A673 (cell line): Measurements from ENCODE around the gene PRKG1. TPM values are rescaled to one million over a fixed set of nuclear protein-coding genes. Genes with fewer than 3 reads are reported as not detected.

Experiments used
- BruUV-seq: library from RNA; stranded (reverse); fragments of 400-500 nt; replicated peaks from 2 replicates; lab custom pipeline; 2021; lab: Mats Ljungman, UMichigan
- CTCF ChIA-PET: fragments of 300-600 bp; sonication (Branson Sonifier 250); formaldehyde crosslinking; loops from one replicate; lab custom pipeline; 2022; ENCODE audit warnings: antibody characterized with exemption; lab: Charles Lee
- POLR2A ChIA-PET: fragments of 300-600 bp; sonication (Branson Sonifier 250); formaldehyde crosslinking; loops from one replicate; lab custom pipeline; 2022; ENCODE audit warnings: antibody characterized with exemption; ENCODE audit not compliant: low non-redundant PET; lab: Charles Lee
- DNase-seq: peaks from one replicate; pipeline ENCODE4 v3.0.0-alpha.2; 2015; ENCODE audit warnings: low spot score
- H3K27ac ChIP-seq: fragments of 200-600 bp; sonication (generic); 2 replicates; pipeline ENCODE4 v1.5.1; 2016; ENCODE audit warnings: mixed run types, low read depth, mild to moderate bottlenecking, mixed read lengths, antibody characterized with exemption, low read length; ENCODE audit not compliant: poor library complexity, severe bottlenecking
- H3K27me3 ChIP-seq: fragments of 200-600 bp; sonication (generic); replicated peaks from 2 replicates; pipeline ENCODE4 v1.6.1; 2017; ENCODE audit warnings: mixed run types, low read depth, mild to moderate bottlenecking, mixed read lengths, antibody characterized with exemption, low read length; ENCODE audit not compliant: insufficient read depth, poor library complexity
- H3K36me3 ChIP-seq: fragments of 200-600 bp; sonication (generic); 2 replicates; pipeline ENCODE4 v1.6.1; 2016; ENCODE audit warnings: mixed run types, mild to moderate bottlenecking, mixed read lengths, antibody characterized with exemption, low read length; ENCODE audit not compliant: insufficient read depth, poor library complexity, severe bottlenecking
- H3K4me1 ChIP-seq: fragments of 200-600 bp; sonication (generic); 2 replicates; pipeline ENCODE4 v1.6.1; 2017; ENCODE audit warnings: mixed run types, mild to moderate bottlenecking, mixed read lengths, antibody characterized with exemption, low read length; ENCODE audit not compliant: insufficient read depth, poor library complexity, severe bottlenecking
- H3K4me3 ChIP-seq: fragments of 200-600 bp; sonication (generic); 2 replicates; pipeline ENCODE4 v1.5.1; 2016; ENCODE audit warnings: low read depth, mixed run types, mild to moderate bottlenecking, mixed read lengths, low read length; ENCODE audit not compliant: poor library complexity, severe bottlenecking
- H3K9me3 ChIP-seq: fragments of 200-600 bp; sonication (generic); 2 replicates; pipeline ENCODE4 v1.6.1; 2016; ENCODE audit warnings: mixed run types, low read depth, mild to moderate bottlenecking, mixed read lengths, antibody characterized with exemption, low read length; ENCODE audit not compliant: poor library complexity, severe bottlenecking
- EZH2 ChIP-seq: fragments of 200-600 bp; sonication (generic); IDR thresholded peaks from 2 replicates; pipeline ENCODE4 v1.6.1; 2017; ENCODE audit warnings: borderline replicate concordance, low read depth, mild to moderate bottlenecking, mixed read lengths, antibody characterized with exemption, low read length; ENCODE audit not compliant: poor library complexity, severe bottlenecking
- intact Hi-C: fragments of 100-400 bp; cut with micrococcal nuclease; formaldehyde crosslinking; loops from one replicate; pipeline ENCODE4 v1.10.0; 2022; ENCODE audit not compliant: unreplicated experiment
- total RNA-seq: library from RNA; stranded (reverse); gene quantifications from 2 replicates; pipeline ENCODE4 v1.2.3, GENCODE V29; 2021
- TF ChIP-seq, protein P1 (sequence below): fragments of 300-800, 200-600 bp; sonication (generic); conservative IDR thresholded peaks from 2 replicates; pipeline ENCODE4 v1.5.1; 2017; ENCODE audit warnings: low read depth, mild to moderate bottlenecking, antibody characterized with exemption, low read length, moderate library complexity, mixed read lengths

The PRKG1 gene
- total RNA-seq, 1 experiment from 2014 or later, result 0.58 TPM

DNA sequence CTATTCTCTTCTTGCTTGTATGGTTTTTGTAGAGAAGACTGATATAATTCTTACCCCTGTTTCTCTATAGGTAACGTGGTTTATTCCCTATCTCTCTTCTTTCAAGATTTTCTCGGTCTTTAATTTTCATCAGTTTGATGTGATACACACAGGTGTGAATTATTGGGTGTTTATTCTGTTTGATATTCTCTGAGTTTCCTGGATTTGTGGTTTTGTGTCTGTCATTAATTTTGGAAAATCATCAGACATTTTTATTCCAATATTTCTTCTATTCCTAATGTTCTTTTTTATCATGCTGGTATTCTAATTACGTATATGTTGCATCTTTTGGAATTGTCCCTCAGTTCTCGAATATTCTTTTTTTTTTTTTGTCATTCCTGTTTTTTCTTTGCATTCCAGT, 850.1 kb downstream of the PRKG1 start:
- POLR2A ChIA-PET, result no interaction called here
- Histone ChIP-seq H3K27ac (no peak overlapping the region), H3K4me3 (no peak overlapping the region), H3K4me1 (no peaks in the 10 kb centered on the region), H3K9me3 (no peaks in the 10 kb centered on the region), H3K27me3 (no peaks in the 10 kb centered on the region), H3K36me3 (no peaks in the 10 kb centered on the region)
- TF ChIP-seq EZH2, result no peak
- TF ChIP-seq, protein P1, sequence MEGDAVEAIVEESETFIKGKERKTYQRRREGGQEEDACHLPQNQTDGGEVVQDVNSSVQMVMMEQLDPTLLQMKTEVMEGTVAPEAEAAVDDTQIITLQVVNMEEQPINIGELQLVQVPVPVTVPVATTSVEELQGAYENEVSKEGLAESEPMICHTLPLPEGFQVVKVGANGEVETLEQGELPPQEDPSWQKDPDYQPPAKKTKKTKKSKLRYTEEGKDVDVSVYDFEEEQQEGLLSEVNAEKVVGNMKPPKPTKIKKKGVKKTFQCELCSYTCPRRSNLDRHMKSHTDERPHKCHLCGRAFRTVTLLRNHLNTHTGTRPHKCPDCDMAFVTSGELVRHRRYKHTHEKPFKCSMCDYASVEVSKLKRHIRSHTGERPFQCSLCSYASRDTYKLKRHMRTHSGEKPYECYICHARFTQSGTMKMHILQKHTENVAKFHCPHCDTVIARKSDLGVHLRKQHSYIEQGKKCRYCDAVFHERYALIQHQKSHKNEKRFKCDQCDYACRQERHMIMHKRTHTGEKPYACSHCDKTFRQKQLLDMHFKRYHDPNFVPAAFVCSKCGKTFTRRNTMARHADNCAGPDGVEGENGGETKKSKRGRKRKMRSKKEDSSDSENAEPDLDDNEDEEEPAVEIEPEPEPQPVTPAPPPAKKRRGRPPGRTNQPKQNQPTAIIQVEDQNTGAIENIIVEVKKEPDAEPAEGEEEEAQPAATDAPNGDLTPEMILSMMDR, result no peak
- no peak for DNase-seq
- intact Hi-C loops, result no loop called here
- CTCF ChIA-PET, result no interaction called here
- BruUV-seq, result no TSS peak

DNA sequence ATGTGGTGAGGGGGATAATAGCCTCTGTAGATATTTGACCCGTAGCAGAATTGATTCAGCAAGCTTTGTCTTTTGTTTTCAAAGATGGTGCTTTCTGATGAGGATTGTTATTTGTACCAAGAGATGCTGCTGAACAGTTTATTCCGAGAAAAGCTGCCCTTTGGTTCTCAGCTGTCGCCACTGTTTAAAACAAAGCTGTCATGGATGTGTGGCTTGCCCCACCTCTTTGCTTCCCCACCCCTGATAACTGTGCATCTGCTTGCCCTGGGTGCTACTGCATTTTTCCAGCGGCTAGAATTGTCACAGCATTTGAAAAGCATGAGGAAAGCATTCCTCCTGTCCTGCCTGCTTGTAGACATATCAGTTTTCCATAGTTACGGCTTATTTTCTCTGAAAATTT, 852.0 kb downstream of the PRKG1 start:
- no peak for DNase-seq
- Histone ChIP-seq H3K4me3 (no peak overlapping the region), H3K9me3 (no peaks in the 10 kb centered on the region), H3K27me3 (no peaks in the 10 kb centered on the region), H3K27ac (no peak overlapping the region), H3K4me1 (no peaks in the 10 kb centered on the region), H3K36me3 (no peaks in the 10 kb centered on the region)
- TF ChIP-seq EZH2, result no peak
- TF ChIP-seq, protein P1, result no peak
- POLR2A ChIA-PET, result no interaction called here
- no TSS peak for BruUV-seq
- intact Hi-C loops, result no loop called here
- CTCF ChIA-PET, result no interaction called here

DNA sequence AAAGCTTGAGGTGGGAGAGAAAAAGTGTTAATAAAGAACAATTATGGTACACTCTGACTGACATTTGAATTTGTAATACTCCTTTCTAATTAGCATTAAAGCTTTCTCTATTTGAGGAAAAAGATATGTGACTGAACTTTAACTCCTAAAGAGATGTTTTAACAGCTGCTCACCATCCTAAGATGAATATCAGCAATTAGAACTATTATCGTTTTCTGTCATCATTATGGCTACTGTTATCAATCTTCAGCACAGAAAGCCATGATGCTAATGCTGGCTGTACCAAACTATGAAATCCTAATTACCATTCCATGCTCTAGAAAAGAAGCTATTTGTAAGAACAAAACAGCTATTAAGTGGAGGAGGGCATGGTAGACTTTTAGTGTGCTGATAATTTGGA, 853.9 kb downstream of the PRKG1 start:
- POLR2A ChIA-PET, result interaction anchor here (0.6 kb wide), 1 partner anchor 12 kb away, joined by 3 read pairs; no protein-coding TSS in a partner anchor
- CTCF ChIA-PET, result no interaction called here

More for the DNA sequence above, 853.9 kb downstream of the PRKG1 start:
- Histone ChIP-seq H3K4me1 (no peaks in the 10 kb centered on the region), H3K36me3 (no peaks in the 10 kb centered on the region), H3K9me3 (no peaks in the 10 kb centered on the region), H3K27ac (no peak overlapping the region), H3K27me3 (no peaks in the 10 kb centered on the region), H3K4me3 (no peak overlapping the region)
- no peak for TF ChIP-seq EZH2
- TF ChIP-seq, protein P1, result no peak
- intact Hi-C loops, result no loop called here
- no peak for DNase-seq
- no TSS peak for BruUV-seq
